ENCODE results near the gene OR5B21.

GRCh38 chr11:58494101-58494500, 13.8 kb downstream of the OR5B21 start:
- TF ChIP-seq CTCF (conservative IDR thresholded peaks at IDR 0.05; ENCODE audit: low read length) (no peak), EZH2phosphoT487 (IDR thresholded peaks at IDR 0.05; ENCODE audit: borderline replicate concordance) (no peak)
